Mesothelial cell of epicardium (in vitro differentiated cells): ENCODE data around the gene NALCN. TPM values are rescaled to one million over a fixed set of nuclear protein-coding genes. Genes with fewer than 3 reads are reported as not detected.

Experiments
- DNase-seq, 2 experiments: peaks; one replicate each; pipeline ENCODE4 v3.0.0; 2021; ENCODE audit warnings: low spot score in 2 of 2; ENCODE audit not compliant: unreplicated experiment in 2 of 2
- H3K27ac Mint-ChIP-seq: 2 replicates; pipeline ENCODE4 v1.8.0; 2021; ENCODE audit warnings: mixed read lengths
- H3K27me3 Mint-ChIP-seq: 2 replicates; pipeline ENCODE4 v1.8.0; 2021; ENCODE audit warnings: low read depth, mixed read lengths
- H3K36me3 Mint-ChIP-seq: 2 replicates; pipeline ENCODE4 v1.8.0; 2021; ENCODE audit warnings: mixed read lengths
- H3K4me1 Mint-ChIP-seq: 2 replicates; pipeline ENCODE4 v1.8.0; 2021; ENCODE audit warnings: mixed read lengths
- H3K4me3 Mint-ChIP-seq: 2 replicates; pipeline ENCODE4 v1.8.0; 2021; ENCODE audit warnings: mild to moderate bottlenecking, moderate library complexity, mixed read lengths
- H3K9me3 Mint-ChIP-seq: 2 replicates; pipeline ENCODE4 v1.8.0; 2021; ENCODE audit warnings: mixed read lengths
- total RNA-seq: library from RNA; stranded (reverse); gene quantifications from 3 replicates; pipeline ENCODE4 v1.2.1, GENCODE V29; 2021
- TF ChIP-seq, protein P1 (sequence below): fragments of 200-600 bp; sonication (generic); IDR thresholded peaks from one replicate; pipeline ENCODE4 v1.5.0; 2021; ENCODE audit warnings: antibody characterized with exemption; ENCODE audit not compliant: unreplicated experiment

The NALCN gene
- total RNA-seq, 1 donor from 2014 or later, result 2.2 TPM

DNA sequence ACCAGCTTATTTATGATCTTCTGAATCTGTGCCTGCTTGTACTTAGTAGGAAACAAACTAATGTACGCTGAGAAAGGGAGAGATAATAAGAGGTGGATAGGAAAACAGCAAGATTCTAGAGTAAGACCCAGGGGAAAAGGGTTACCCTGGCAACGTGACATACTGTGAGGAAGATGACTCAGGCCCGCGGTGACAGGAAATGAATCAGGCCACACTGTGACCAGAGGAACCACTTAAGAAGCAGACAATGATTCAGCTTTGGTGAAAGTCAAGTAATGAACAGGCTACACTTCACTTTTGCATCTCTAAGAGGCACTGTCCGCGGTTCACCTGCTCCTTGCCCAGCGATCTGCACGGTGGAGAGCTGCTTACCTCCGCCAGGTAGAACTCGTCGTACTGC is 158.2 kb downstream of the NALCN start:
- no peaks in the 10 kb centered on the region for H3K36me3 Mint-ChIP-seq
- H3K4me3 Mint-ChIP-seq, result no peak overlapping the region
- TF ChIP-seq, protein P1, sequence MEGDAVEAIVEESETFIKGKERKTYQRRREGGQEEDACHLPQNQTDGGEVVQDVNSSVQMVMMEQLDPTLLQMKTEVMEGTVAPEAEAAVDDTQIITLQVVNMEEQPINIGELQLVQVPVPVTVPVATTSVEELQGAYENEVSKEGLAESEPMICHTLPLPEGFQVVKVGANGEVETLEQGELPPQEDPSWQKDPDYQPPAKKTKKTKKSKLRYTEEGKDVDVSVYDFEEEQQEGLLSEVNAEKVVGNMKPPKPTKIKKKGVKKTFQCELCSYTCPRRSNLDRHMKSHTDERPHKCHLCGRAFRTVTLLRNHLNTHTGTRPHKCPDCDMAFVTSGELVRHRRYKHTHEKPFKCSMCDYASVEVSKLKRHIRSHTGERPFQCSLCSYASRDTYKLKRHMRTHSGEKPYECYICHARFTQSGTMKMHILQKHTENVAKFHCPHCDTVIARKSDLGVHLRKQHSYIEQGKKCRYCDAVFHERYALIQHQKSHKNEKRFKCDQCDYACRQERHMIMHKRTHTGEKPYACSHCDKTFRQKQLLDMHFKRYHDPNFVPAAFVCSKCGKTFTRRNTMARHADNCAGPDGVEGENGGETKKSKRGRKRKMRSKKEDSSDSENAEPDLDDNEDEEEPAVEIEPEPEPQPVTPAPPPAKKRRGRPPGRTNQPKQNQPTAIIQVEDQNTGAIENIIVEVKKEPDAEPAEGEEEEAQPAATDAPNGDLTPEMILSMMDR, result no peak
- peaks cover 1% of the 10 kb centered on the region for H3K27me3 Mint-ChIP-seq
- no peak for DNase-seq
- H3K9me3 Mint-ChIP-seq, result no peaks in the 10 kb centered on the region
- H3K27ac Mint-ChIP-seq, result no peak overlapping the region
- no peaks in the 10 kb centered on the region for H3K4me1 Mint-ChIP-seq

GRCh38 chr13:101248739-101249514 is 167.4 kb downstream of the NALCN start:
- TF ChIP-seq, protein P1, result no peak
- Mint-ChIP-seq H3K9me3 (peaks cover 16% of the 10 kb centered on the region), H3K36me3 (peaks cover 4% of the 10 kb centered on the region), H3K27me3 (no peaks in the 10 kb centered on the region), H3K4me3 (no peak overlapping the region), H3K4me1 (peaks cover 8% of the 10 kb centered on the region), H3K27ac (no peak overlapping the region)
- no peak for DNase-seq

GRCh38 chr13:101242720-101243119 is 173.6 kb downstream of the NALCN start:
- no peaks in the 10 kb centered on the region for H3K27me3 Mint-ChIP-seq
- TF ChIP-seq, protein P1, result no peak
- peaks cover 8% of the 10 kb centered on the region for H3K4me1 Mint-ChIP-seq
- DNase-seq, result no peak
- H3K9me3 Mint-ChIP-seq, result peaks cover under 1% of the 10 kb centered on the region
- no peak overlapping the region for H3K27ac Mint-ChIP-seq
- H3K4me3 Mint-ChIP-seq, result no peak overlapping the region
- H3K36me3 Mint-ChIP-seq, result no peaks in the 10 kb centered on the region

DNA sequence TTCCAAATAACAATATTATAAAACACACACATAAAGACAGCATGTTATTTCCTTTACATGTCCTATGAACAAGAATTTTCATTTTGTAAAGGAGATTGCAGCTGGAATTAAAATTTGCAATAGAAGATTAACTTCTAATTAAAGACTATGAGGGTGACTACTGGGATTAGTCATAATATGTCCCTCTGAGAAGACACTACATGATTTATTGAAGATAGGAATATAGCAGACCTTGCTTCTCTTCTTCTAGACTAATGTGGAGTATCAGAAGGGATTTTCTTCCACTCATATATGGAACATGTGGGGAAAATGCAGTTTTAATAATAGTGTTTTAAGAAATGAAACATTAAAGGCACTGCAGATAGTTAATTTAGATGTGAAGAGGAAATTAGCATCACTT is 177.8 kb downstream of the NALCN start:
- DNase-seq, result no peak
- Mint-ChIP-seq H3K36me3 (no peaks in the 10 kb centered on the region), H3K4me1 (no peaks in the 10 kb centered on the region), H3K9me3 (no peaks in the 10 kb centered on the region), H3K27ac (no peak overlapping the region), H3K4me3 (no peak overlapping the region), H3K27me3 (no peaks in the 10 kb centered on the region)
- TF ChIP-seq, protein P1, result no peak

DNA sequence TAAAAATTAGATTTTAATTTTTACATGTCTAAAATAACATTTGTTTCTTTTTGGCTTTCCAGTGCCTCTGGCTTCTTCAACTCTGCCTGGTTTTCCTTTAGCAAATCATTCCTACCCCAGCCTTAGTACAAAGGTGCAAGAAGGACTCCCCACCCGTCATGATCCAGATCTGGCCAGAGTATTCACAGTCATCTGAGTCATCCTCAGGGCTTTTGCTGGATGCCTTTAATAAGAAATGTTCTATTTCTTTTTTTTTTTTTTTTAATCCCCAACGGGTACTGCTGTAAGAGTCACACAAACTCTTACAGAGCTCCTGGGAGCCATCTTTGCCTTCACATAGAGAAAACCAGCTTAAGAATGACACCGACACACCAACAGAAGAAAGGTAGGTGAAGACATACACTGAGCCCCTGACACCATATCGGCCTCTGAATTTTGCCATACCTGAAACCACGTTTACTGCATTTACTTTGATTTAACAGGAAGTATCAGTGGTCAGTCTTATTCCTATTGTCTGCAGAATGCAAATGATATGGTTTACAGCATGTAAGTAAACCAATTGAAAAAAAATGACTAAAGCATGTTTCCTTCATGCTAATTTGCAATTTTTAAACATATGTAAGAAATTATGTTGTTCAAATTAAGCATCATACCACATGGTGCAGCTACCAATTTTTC is 184.4 kb downstream of the NALCN start:
- Mint-ChIP-seq H3K4me1 (no peaks in the 10 kb centered on the region), H3K36me3 (no peaks in the 10 kb centered on the region), H3K27ac (no peak overlapping the region), H3K27me3 (no peaks in the 10 kb centered on the region), H3K9me3 (peaks cover 7% of the 10 kb centered on the region), H3K4me3 (no peak overlapping the region)
- DNase-seq, result no peak
- TF ChIP-seq, protein P1, result no peak
